ENCODE results near the gene EFHD2.

EFHD2 gene

DNA sequence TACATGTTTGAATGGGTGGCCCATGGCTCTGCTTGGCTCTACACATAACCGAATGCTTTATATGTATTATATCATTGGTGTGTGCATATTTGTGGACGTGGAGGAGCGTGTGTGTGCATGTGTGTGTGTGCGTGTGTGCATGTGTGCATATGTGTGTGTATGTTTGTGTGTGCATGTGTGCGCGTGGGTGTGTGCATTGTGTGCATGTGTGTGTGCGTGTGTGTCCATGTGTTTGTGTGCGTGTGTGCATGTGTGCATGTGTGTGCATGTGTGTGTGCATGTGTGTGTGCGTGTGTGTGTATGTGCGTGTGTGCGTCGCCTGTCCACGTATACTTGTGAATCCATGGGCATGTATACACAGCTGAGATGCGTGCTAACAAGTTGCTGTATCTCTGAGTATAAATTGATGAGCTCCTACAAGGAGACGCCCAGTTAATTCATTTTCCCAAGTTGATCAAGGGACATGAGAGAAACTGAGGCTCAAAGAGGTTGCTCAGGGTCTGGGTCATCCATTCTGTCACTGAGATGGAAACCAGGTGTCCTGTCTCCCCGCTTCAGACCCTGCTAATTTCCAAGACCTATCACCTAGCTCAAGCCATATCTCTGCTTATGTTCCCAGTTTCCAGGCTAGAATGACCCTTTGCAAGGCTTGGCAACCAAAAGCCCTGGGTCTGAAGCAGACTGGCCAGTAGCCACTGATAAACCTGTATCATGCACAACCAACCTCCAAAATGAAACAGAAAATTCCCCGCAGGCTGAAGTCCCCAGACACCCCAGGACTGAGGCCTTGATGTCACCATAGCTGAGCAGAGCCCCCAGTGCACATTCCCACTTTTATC lies 25.8 kb downstream of the EFHD2 start:
- no peak for TF ChIP-seq SUZ12 (IDR thresholded peaks at IDR 0.05; ENCODE audit: extremely low read depth, insufficient read depth, insufficient read length)
- no peak for TF ChIP-seq YY1 (IDR thresholded peaks at IDR 0.05; ENCODE audit: insufficient read depth, insufficient read length)
- TF ChIP-seq ZNF274 (IDR thresholded peaks at IDR 0.05; ENCODE audit: low read depth, low read length) = no peak
- peaks cover 3% of the 10 kb centered on the region for H3K36me3 ChIP-seq (ENCODE audit: insufficient read depth, insufficient read length, low read length)
- H3K9me3 ChIP-seq (ENCODE audit: insufficient read depth, low read length) = no peaks in the 10 kb centered on the region
- H3K4me1 ChIP-seq (ENCODE audit: insufficient read depth, insufficient read length) = peaks cover 3% of the 10 kb centered on the region
- no peak overlapping the region for H3K9ac ChIP-seq (ENCODE audit: insufficient read length, low read depth)
- no peak for DNase-seq (ENCODE audit: low read depth, low spot score)
- H3K4me3 ChIP-seq (ENCODE audit: insufficient read length, low read depth) = no peak overlapping the region
- no peaks in the 10 kb centered on the region for H3K27me3 ChIP-seq (ENCODE audit: insufficient read depth, insufficient read length)

DNA sequence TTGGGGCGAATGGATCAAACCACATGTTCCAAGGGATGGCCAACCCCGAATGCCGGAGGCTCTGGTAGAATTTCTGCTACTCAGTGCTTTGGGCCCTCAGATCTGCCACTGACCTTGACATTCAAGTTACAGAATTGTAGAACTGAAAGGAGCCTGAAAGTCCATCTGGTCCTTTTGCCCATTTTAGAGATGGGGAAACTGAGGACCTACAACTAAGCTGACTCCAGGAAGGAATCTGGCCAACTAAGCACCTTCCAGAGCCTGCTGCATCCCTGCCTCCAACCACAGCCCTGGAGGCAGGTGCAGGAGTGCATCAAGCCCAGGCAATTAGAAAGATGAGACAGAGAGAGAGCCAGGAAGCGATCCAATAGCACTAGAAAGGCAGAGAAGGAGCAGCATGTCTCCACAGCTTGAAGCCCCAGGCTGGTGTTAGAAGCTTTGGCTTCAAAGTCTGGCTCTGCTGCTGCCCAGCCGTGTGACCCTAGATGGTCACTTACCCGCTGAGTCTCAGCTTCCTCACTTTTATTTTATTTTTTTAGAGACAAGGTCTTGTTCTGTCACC lies 27.3 kb downstream of the EFHD2 start:
- Histone ChIP-seq H3K27me3 (ENCODE audit: insufficient read depth, insufficient read length) (no peaks in the 10 kb centered on the region), H3K4me3 (ENCODE audit: insufficient read length, low read depth) (no peak overlapping the region), H3K36me3 (ENCODE audit: insufficient read depth, insufficient read length, low read length) (no peaks in the 10 kb centered on the region), H3K4me1 (ENCODE audit: insufficient read depth, insufficient read length) (peaks cover 3% of the 10 kb centered on the region), H3K9ac (ENCODE audit: insufficient read length, low read depth) (no peak overlapping the region), H3K9me3 (ENCODE audit: insufficient read depth, low read length) (no peaks in the 10 kb centered on the region)
- TF ChIP-seq YY1 (IDR thresholded peaks at IDR 0.05; ENCODE audit: insufficient read depth, insufficient read length) (no peak), ZNF274 (IDR thresholded peaks at IDR 0.05; ENCODE audit: low read depth, low read length) (no peak), SUZ12 (IDR thresholded peaks at IDR 0.05; ENCODE audit: extremely low read depth, insufficient read depth, insufficient read length) (no peak)
- no peak for DNase-seq (ENCODE audit: low read depth, low spot score)

DNA sequence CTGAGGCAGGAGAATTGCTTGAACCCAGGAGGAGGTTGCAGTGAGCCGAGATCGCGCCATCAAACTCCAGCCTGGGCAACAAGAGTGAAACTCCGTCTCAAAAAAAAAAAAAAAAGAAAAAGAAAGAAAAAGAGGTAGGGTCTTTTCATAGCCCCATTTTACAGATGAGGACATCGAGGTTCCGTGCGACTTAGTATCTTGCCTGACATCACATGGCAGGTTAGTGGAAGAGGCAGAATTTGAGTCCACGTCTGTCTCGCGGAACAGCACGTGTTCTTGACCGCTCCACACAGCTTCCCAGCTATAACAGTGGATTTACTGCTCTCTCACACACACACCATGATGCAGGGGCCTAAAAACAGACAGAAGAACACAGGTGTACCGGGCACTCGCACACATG lies 29.6 kb downstream of the EFHD2 start:
- TF ChIP-seq ZNF274 (IDR thresholded peaks at IDR 0.05; ENCODE audit: low read depth, low read length) = no peak
- TF ChIP-seq YY1 (IDR thresholded peaks at IDR 0.05; ENCODE audit: insufficient read depth, insufficient read length) = no peak
- no peaks in the 10 kb centered on the region for H3K36me3 ChIP-seq (ENCODE audit: insufficient read depth, insufficient read length, low read length)
- H3K4me1 ChIP-seq (ENCODE audit: insufficient read depth, insufficient read length) = no peaks in the 10 kb centered on the region
- H3K9me3 ChIP-seq (ENCODE audit: insufficient read depth, low read length) = no peaks in the 10 kb centered on the region
- DNase-seq (ENCODE audit: low read depth, low spot score) = no peak
- no peak overlapping the region for H3K4me3 ChIP-seq (ENCODE audit: insufficient read length, low read depth)
- H3K9ac ChIP-seq (ENCODE audit: insufficient read length, low read depth) = no peak overlapping the region
- H3K27me3 ChIP-seq (ENCODE audit: insufficient read depth, insufficient read length) = no peaks in the 10 kb centered on the region

DNA sequence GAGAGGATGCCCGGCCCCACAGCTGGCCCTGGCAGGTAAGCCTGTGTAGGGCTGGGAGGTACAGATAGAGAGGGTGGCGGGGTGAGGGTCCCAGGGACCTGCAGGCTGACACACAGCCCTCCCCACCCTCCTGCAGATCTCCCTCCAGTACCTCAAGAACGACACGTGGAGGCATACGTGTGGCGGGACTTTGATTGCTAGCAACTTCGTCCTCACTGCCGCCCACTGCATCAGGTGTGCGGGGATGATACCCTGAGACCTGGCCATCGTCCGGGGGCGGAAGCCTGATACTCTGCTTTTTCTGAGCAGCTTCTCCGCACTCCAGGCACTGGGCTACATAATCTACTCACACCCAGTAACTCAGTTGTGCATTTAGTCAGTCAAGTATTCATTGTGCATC lies 30.7 kb downstream of the EFHD2 start:
- no peaks in the 10 kb centered on the region for H3K4me1 ChIP-seq (ENCODE audit: insufficient read depth, insufficient read length)
- no peaks in the 10 kb centered on the region for H3K27me3 ChIP-seq (ENCODE audit: insufficient read depth, insufficient read length)
- TF ChIP-seq YY1 (IDR thresholded peaks at IDR 0.05; ENCODE audit: insufficient read depth, insufficient read length) (no peak), ZNF274 (IDR thresholded peaks at IDR 0.05; ENCODE audit: low read depth, low read length) (no peak), SUZ12 (IDR thresholded peaks at IDR 0.05; ENCODE audit: extremely low read depth, insufficient read depth, insufficient read length) (no peak)
- no peak overlapping the region for H3K9ac ChIP-seq (ENCODE audit: insufficient read length, low read depth)
- no peaks in the 10 kb centered on the region for H3K9me3 ChIP-seq (ENCODE audit: insufficient read depth, low read length)
- no peaks in the 10 kb centered on the region for H3K36me3 ChIP-seq (ENCODE audit: insufficient read depth, insufficient read length, low read length)
- H3K4me3 ChIP-seq (ENCODE audit: insufficient read length, low read depth) = no peak overlapping the region
- DNase-seq (ENCODE audit: low read depth, low spot score) = no peak

DNA sequence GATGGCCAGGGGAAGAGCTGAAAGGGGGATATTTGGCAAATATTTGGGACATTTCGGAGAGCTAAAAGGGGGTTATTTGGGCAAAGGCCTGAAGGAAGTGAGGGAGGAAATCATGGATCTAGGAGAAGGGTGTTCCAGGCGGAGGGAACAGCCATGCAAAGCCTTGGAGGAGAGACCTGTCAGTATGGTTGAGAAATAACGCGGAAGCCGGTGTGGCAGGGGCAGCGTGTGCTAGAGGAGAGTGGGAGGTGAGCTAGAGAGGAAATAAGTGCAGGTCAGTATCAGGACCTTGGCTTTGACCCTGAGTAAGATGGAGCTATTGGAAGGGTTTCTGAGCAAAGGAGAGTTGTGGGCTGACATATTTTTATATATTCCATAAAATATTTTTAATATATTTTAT lies 31.6 kb downstream of the EFHD2 start:
- Histone ChIP-seq H3K4me3 (ENCODE audit: insufficient read length, low read depth) (no peak overlapping the region), H3K4me1 (ENCODE audit: insufficient read depth, insufficient read length) (no peaks in the 10 kb centered on the region), H3K9ac (ENCODE audit: insufficient read length, low read depth) (no peak overlapping the region), H3K36me3 (ENCODE audit: insufficient read depth, insufficient read length, low read length) (no peaks in the 10 kb centered on the region), H3K27me3 (ENCODE audit: insufficient read depth, insufficient read length) (no peaks in the 10 kb centered on the region), H3K9me3 (ENCODE audit: insufficient read depth, low read length) (no peaks in the 10 kb centered on the region)
- no peak for DNase-seq (ENCODE audit: low read depth, low spot score)
- TF ChIP-seq SUZ12 (IDR thresholded peaks at IDR 0.05; ENCODE audit: extremely low read depth, insufficient read depth, insufficient read length) (no peak), ZNF274 (IDR thresholded peaks at IDR 0.05; ENCODE audit: low read depth, low read length) (no peak), YY1 (IDR thresholded peaks at IDR 0.05; ENCODE audit: insufficient read depth, insufficient read length) (no peak)

DNA sequence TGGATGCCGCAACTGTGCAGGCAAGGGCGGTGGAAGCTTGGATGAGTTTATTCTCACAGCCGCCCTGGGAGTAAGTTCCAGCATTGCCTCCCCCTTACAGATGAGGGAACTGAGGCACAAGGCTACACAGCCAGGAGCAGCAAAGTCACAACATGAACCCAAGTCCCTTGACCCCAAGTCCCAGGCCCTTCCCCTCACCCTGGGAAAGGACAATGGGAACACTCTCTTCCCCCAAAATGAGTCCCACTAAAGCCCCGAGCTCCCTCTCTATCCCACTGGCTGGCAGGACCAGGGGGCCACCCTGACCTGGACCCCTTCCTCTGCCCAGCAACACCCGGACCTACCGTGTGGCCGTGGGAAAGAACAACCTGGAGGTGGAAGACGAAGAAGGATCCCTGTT lies 32.4 kb downstream of the EFHD2 start:
- Histone ChIP-seq H3K9me3 (ENCODE audit: insufficient read depth, low read length) (no peaks in the 10 kb centered on the region), H3K9ac (ENCODE audit: insufficient read length, low read depth) (no peak overlapping the region), H3K27me3 (ENCODE audit: insufficient read depth, insufficient read length) (no peaks in the 10 kb centered on the region), H3K4me1 (ENCODE audit: insufficient read depth, insufficient read length) (no peaks in the 10 kb centered on the region), H3K36me3 (ENCODE audit: insufficient read depth, insufficient read length, low read length) (no peaks in the 10 kb centered on the region), H3K4me3 (ENCODE audit: insufficient read length, low read depth) (no peak overlapping the region)
- TF ChIP-seq ZNF274 (IDR thresholded peaks at IDR 0.05; ENCODE audit: low read depth, low read length) = no peak
- TF ChIP-seq YY1 (IDR thresholded peaks at IDR 0.05; ENCODE audit: insufficient read depth, insufficient read length) = no peak
- no peak for DNase-seq (ENCODE audit: low read depth, low spot score)

DNA sequence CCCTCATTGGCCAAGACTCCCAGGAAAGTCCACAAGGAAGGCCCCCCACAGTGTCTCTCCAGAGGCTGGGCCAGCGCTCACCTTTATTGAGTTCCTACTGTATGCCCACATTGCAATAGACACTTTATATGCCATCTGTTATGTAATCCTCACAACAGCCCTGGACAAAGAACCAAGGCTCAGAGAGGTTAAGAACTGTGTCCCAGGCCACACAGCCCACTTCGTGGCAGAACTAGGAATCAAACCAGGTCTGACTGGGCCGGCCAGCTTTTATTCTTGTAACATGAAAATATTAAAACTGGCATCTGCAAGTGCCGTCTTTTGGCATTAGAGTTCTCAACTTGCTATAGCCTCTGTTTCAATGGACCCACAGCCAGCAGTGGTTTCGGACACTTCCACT lies 33.1 kb downstream of the EFHD2 start:
- TF ChIP-seq SUZ12 (IDR thresholded peaks at IDR 0.05; ENCODE audit: extremely low read depth, insufficient read depth, insufficient read length) (no peak), YY1 (IDR thresholded peaks at IDR 0.05; ENCODE audit: insufficient read depth, insufficient read length) (no peak), ZNF274 (IDR thresholded peaks at IDR 0.05; ENCODE audit: low read depth, low read length) (no peak)
- Histone ChIP-seq H3K9ac (ENCODE audit: insufficient read length, low read depth) (no peak overlapping the region), H3K36me3 (ENCODE audit: insufficient read depth, insufficient read length, low read length) (no peaks in the 10 kb centered on the region), H3K4me1 (ENCODE audit: insufficient read depth, insufficient read length) (no peaks in the 10 kb centered on the region), H3K4me3 (ENCODE audit: insufficient read length, low read depth) (no peak overlapping the region), H3K9me3 (ENCODE audit: insufficient read depth, low read length) (no peaks in the 10 kb centered on the region), H3K27me3 (ENCODE audit: insufficient read depth, insufficient read length) (peaks cover 2% of the 10 kb centered on the region)
- no peak for DNase-seq (ENCODE audit: low read depth, low spot score)

All from NT2/D1 (cell line).